SK-MEL-5 (cell line): ENCODE data around the gene TRPM2. TPM values are rescaled to one million over a fixed set of nuclear protein-coding genes. Genes with fewer than 3 reads are reported as not detected.
"Not testable (repeated sequence)": the region's sequence is repeated elsewhere in the genome, so short reads cannot be mapped to it uniquely, and the experiment has no call there.

Experiments
- DNase-seq: peaks from one replicate; pipeline ENCODE4 v3.0.0-alpha.2; 2016; ENCODE audit warnings: low read depth, low spot score
- in situ Hi-C: cut with HindIII; loops from 2 replicates; pipeline ENCODE4 v1.10.0; 2016; ENCODE audit warnings: low sequenced_read_pairs, high pct_unique_total_duplicates, low pct_unique_long_range_greater_than_20kb
- total RNA-seq: library from RNA; depleted of rRNA; stranded (reverse); fragments of >200 nt; shearing (Covaris generic); gene quantifications from 2 replicates; pipeline ENCODE4 v1.2.3, GENCODE V29; 2014

The TRPM2 gene
- total RNA-seq, 1 experiment from 2014 or later, result 0.21 TPM

GRCh38 chr21:44378646-44379514 lies 25.5 kb downstream of the TRPM2 start:
- in situ Hi-C loops, result no loop called here

GRCh38 chr21:44379515-44379848 lies 26.1 kb downstream of the TRPM2 start:
- in situ Hi-C loops, result no loop called here
- no peak for DNase-seq

More at GRCh38 chr21:44378646-44379514, 25.5 kb downstream of the TRPM2 start:
- no peak for DNase-seq

- in situ Hi-C loops, result no loop called here
- DNase-seq, result no peak
These were observed 26.8 kb downstream of the TRPM2 start for GRCh38 chr21:44379991-44380865.

- in situ Hi-C loops, result no loop called here
- no peak for DNase-seq
These were observed 27.5 kb downstream of the TRPM2 start for GRCh38 chr21:44380876-44381275.

GRCh38 chr21:44381874-44382273 lies 28.5 kb downstream of the TRPM2 start:
- no peak for DNase-seq
- in situ Hi-C loops, result no loop called here

- DNase-seq, result no peak
- in situ Hi-C loops, result no loop called here
These were observed 29.1 kb downstream of the TRPM2 start for GRCh38 chr21:44382536-44382935.

DNA sequence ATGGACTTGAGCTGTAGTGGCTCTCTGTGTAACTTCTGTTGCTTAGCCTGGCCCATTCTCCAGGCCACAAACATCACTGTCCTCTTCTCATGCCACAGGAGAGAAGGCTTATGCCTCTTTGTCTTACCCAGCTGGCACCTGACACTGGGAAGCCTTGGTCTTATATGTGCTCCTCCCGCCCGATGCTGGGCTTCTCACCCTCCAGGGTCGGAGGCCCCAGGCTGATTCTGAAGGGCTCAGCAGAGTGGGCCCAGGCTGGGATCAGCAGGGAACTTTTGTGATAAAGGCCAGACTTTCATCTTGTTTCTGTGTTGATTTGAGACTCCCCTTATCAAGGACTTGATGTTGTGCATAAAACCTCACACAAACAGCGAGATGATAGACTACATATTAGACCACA lies 29.8 kb downstream of the TRPM2 start:
- in situ Hi-C loops, result no loop called here
- no peak for DNase-seq

DNA sequence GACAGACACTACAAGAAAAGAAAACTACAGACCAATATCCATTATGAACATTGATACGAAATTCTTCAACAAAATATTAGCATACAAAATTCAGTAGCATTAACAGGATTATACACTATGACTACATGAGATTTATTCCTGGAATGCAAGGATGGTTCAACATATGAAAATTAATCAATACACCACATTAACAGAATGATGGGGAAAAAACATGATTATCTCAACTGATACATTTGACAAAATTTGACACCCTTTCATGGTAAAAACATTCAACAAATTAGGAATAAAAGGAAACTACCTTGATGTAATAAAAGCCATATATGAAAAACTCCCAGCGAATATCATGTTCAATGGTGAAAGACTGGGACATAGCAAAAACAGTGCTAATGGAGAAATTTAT lies 31.5 kb downstream of the TRPM2 start:
- in situ Hi-C loops, result no loop called here

DNA sequence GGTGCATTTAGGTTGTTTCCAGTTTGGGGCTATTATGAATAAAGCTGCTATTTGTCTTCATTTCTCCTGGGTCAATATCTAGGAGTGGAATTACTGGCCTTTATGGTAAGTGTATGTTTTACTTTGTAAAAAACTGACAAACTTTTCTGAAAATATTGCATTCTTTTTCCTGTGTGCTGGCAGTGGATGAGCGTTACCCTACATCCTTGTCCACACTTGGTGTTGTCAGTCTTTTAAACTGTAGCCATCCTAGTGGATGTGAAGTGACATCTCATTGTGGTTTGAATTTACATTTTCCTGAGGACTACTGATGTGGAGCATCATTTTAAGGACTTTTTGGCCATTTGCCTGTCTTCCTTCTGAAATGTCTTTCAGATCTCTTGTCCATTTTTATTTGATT lies 35.9 kb downstream of the TRPM2 start:
- in situ Hi-C loops, result no loop called here

More for the DNA sequence above, 31.5 kb downstream of the TRPM2 start:
- DNase-seq, result no peak

GRCh38 chr21:44390886-44391285 lies 37.5 kb downstream of the TRPM2 start:
- DNase-seq, result no peak
- in situ Hi-C loops, result no loop called here

More for the DNA sequence above, 35.9 kb downstream of the TRPM2 start:
- no peak for DNase-seq

- in situ Hi-C loops, result no loop called here
- DNase-seq, result no peak
These were observed 38.1 kb downstream of the TRPM2 start for GRCh38 chr21:44391345-44392091.

DNA sequence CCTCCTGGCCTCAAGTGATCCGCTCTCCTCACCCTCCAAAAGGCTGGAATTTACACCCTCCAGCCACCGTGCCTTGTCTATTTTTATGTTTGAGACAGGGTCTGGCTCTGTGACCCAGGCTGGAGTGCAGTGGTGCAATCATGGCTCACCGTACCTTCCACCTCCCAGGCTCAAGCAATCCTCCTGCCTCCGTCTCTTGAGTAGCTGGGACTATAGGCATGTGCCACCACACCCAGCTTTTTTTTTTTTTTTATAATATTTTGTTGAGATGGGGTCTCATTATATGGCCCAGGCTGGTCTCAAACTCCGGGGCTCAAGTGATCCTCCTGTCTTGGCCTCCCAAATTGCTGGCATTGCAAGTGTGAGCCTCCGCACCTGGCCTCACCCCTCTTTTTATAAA lies 38.8 kb downstream of the TRPM2 start:
- no peak for DNase-seq
- in situ Hi-C loops, result no loop called here

DNA sequence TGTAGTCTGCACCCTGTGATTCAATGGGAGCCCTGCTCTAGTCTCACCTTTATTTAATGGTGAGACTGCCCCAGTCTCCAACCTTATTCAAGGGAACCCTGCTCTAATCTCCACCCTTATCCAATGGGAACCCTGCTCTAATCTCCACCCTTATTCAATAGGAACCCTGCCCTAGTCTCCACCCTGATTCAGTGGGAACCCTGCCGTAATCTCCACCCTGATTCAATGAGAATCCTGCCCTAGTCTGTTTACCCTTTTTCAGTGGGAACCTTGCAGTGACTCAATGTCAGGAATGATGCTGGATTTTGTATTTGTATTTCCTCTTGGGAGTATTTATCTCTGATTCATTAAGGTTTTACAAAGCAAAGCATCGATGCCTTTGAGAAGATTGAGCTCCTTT lies 39.5 kb downstream of the TRPM2 start:
- in situ Hi-C loops, result no loop called here

GRCh38 chr21:44394733-44395132 lies 41.3 kb downstream of the TRPM2 start:
- DNase-seq, result no peak
- in situ Hi-C loops, result no loop called here

More for the DNA sequence above, 39.5 kb downstream of the TRPM2 start:
- no peak for DNase-seq

- DNase-seq, result no peak
- in situ Hi-C loops, result no loop called here
These were observed 41.8 kb downstream of the TRPM2 start for GRCh38 chr21:44395260-44395659.

GRCh38 chr21:44396803-44397202 lies 43.4 kb downstream of the TRPM2 start:
- DNase-seq, in situ Hi-C loops: not testable (repeated sequence)

GRCh38 chr21:44397431-44398031 lies 44.1 kb downstream of the TRPM2 start:
- in situ Hi-C loops, result no loop called here
- no peak for DNase-seq

- DNase-seq, result no peak
- in situ Hi-C loops, result no loop called here
These were observed 45.1 kb downstream of the TRPM2 start for GRCh38 chr21:44398499-44398898.
